HL-60/S4 treated with phorbol 12-myristate 13-acetate at 8.2 ng/mL for 4 days and 3 days (cell line): ENCODE measurements around the gene PARG.
"Not testable (repeated sequence)": the region's sequence is repeated elsewhere in the genome, so short reads cannot be mapped to it uniquely, and the experiment has no call there.

Experiments
- in situ Hi-C: fragments of 300-500 bp; cut with MboI; formaldehyde crosslinking; loops from 2 replicates; pipeline ENCODE4 v1.15.0; 2022; ENCODE audit warnings: low sequenced_read_pairs

Gene PARG

GRCh38 chr10:49908290-49909080 lies 33.3 kb downstream of the PARG start:
- in situ Hi-C loops = not testable (repeated sequence)

- in situ Hi-C loops = not testable (repeated sequence)
These were observed 38.0 kb downstream of the PARG start for GRCh38 chr10:49903829-49904228.

GRCh38 chr10:49900406-49900805 lies 41.4 kb downstream of the PARG start:
- in situ Hi-C loops = not testable (repeated sequence)

GRCh38 chr10:49899999-49900398 lies 41.8 kb downstream of the PARG start:
- in situ Hi-C loops = not testable (repeated sequence)

GRCh38 chr10:49890025-49890424 lies 51.8 kb downstream of the PARG start:
- in situ Hi-C loops = not testable (repeated sequence)

GRCh38 chr10:49884739-49885331 lies 57.0 kb downstream of the PARG start:
- in situ Hi-C loops = not testable (repeated sequence)

GRCh38 chr10:49883852-49884251 lies 58.0 kb downstream of the PARG start:
- in situ Hi-C loops = not testable (repeated sequence)

- in situ Hi-C loops = not testable (repeated sequence)
These were observed 59.5 kb downstream of the PARG start for GRCh38 chr10:49882327-49882726.

- in situ Hi-C loops = not testable (repeated sequence)
These were observed 69.1 kb downstream of the PARG start for GRCh38 chr10:49872740-49873139.

GRCh38 chr10:49871462-49871861 lies 70.4 kb downstream of the PARG start:
- in situ Hi-C loops = not testable (repeated sequence)

GRCh38 chr10:49859933-49860332 lies 81.9 kb downstream of the PARG start:
- in situ Hi-C loops = not testable (repeated sequence)

GRCh38 chr10:49858697-49859382 lies 83.0 kb downstream of the PARG start:
- in situ Hi-C loops = not testable (repeated sequence)

GRCh38 chr10:49849520-49849919 lies 92.3 kb downstream of the PARG start:
- in situ Hi-C loops = not testable (repeated sequence)

- in situ Hi-C loops = no loop called here
These were observed 96.8 kb downstream of the PARG start for GRCh38 chr10:49844775-49845595.

GRCh38 chr10:49842333-49842628 lies 99.5 kb downstream of the PARG start:
- in situ Hi-C loops = not testable (repeated sequence)

GRCh38 chr10:49841615-49842332 lies 100.1 kb downstream of the PARG start:
- in situ Hi-C loops = no loop called here

- in situ Hi-C loops = no loop called here
These were observed 104.1 kb downstream of the PARG start for GRCh38 chr10:49837685-49838084.

- in situ Hi-C loops = no loop called here
These were observed 104.8 kb downstream of the PARG start for GRCh38 chr10:49837051-49837478.

- in situ Hi-C loops = no loop called here
These were observed 106.9 kb downstream of the PARG start for GRCh38 chr10:49834976-49835375.

GRCh38 chr10:49834201-49834600 lies 107.6 kb downstream of the PARG start:
- in situ Hi-C loops = no loop called here
